ENCODE data around the gene ENPP3. TPM values are rescaled to one million over a fixed set of nuclear protein-coding genes. Genes with fewer than 3 reads are reported as not detected.

The ENPP3 gene
- total RNA-seq, 1 experiment from 2014 or later, result not detected

GRCh38 chr6:131640100-131640499 is 3.0 kb downstream of the ENPP3 start:
- peaks cover 15% of the 10 kb centered on the region for H3K27me3 Mint-ChIP-seq (ENCODE audit: low read depth)
- H3K4me3 Mint-ChIP-seq, result no peak overlapping the region
- no peaks in the 10 kb centered on the region for H3K9me3 Mint-ChIP-seq
- no peaks in the 10 kb centered on the region for H3K4me1 Mint-ChIP-seq
- ChIA-PET CTCF (interaction anchor here (4.6 kb wide), 1 partner anchor 12 kb away, joined by 57 read pairs; the partner anchor contains the start of gene MED23), POLR2A (no interaction called here)
- H3K27ac Mint-ChIP-seq, result no peak overlapping the region
- DNase-seq (ENCODE audit: low spot score) (no peak), ATAC-seq (no peak)
- no peaks in the 10 kb centered on the region for H3K36me3 Mint-ChIP-seq
- TF ChIP-seq CREM (CRISPR knock-in tag; IDR thresholded peaks at IDR 0.05) (no peak), ZNF396 (CRISPR knock-in tag; IDR thresholded peaks at IDR 0.05; ENCODE audit: borderline replicate concordance) (no peak), NFATC4 (CRISPR knock-in tag; IDR thresholded peaks at IDR 0.05) (no peak), PRRX2 (CRISPR knock-in tag; IDR thresholded peaks at IDR 0.05) (no peak), NR3C1 (CRISPR knock-in tag; conservative IDR thresholded peaks at IDR 0.05; ENCODE audit: low read depth) (no peak)

GRCh38 chr6:131640576-131640975 is 3.5 kb downstream of the ENPP3 start:
- POLR2A ChIA-PET, result no interaction called here
- H3K36me3 Mint-ChIP-seq, result no peaks in the 10 kb centered on the region

GRCh38 chr6:131641554-131641953 is 4.5 kb downstream of the ENPP3 start:
- DNase-seq (ENCODE audit: low spot score) (no peak), ATAC-seq (no peak)
- ChIA-PET CTCF (no interaction called here), POLR2A (no interaction called here)
- Mint-ChIP-seq H3K27me3 (ENCODE audit: low read depth) (peaks cover 15% of the 10 kb centered on the region), H3K27ac (no peak overlapping the region), H3K4me1 (no peaks in the 10 kb centered on the region), H3K36me3 (no peaks in the 10 kb centered on the region), H3K4me3 (no peak overlapping the region), H3K9me3 (no peaks in the 10 kb centered on the region)
- TF ChIP-seq EMX1 (CRISPR knock-in tag; IDR thresholded peaks at IDR 0.05) (no peak), CREB1 (CRISPR knock-in tag; IDR thresholded peaks at IDR 0.05) (no peak), GTF2I (CRISPR knock-in tag; conservative IDR thresholded peaks at IDR 0.05) (no peak), JUN (CRISPR knock-in tag; IDR thresholded peaks at IDR 0.05) (no peak), NR2C2 (CRISPR knock-in tag; IDR thresholded peaks at IDR 0.05) (no peak), NFE2L1 (CRISPR knock-in tag; IDR thresholded peaks at IDR 0.05) (no peak), ATF2 (CRISPR knock-in tag; IDR thresholded peaks at IDR 0.05; ENCODE audit: borderline replicate concordance, low read depth) (no peak), GABPB1 (CRISPR knock-in tag; IDR thresholded peaks at IDR 0.05) (no peak), TEAD4 (CRISPR knock-in tag; IDR thresholded peaks at IDR 0.05) (no peak), ZNF219 (CRISPR knock-in tag; IDR thresholded peaks at IDR 0.05; ENCODE audit: borderline replicate concordance) (no peak)

More at GRCh38 chr6:131640576-131640975, 3.5 kb downstream of the ENPP3 start:
- DNase-seq (ENCODE audit: low spot score) (no peak), ATAC-seq (no peak)
- Mint-ChIP-seq H3K9me3 (no peaks in the 10 kb centered on the region), H3K27ac (no peak overlapping the region), H3K4me3 (no peak overlapping the region), H3K4me1 (no peaks in the 10 kb centered on the region), H3K27me3 (ENCODE audit: low read depth) (peaks cover 15% of the 10 kb centered on the region)
- CTCF ChIA-PET, result interaction anchor here (4.6 kb wide), 1 partner anchor 12 kb away, joined by 57 read pairs; the partner anchor contains the start of gene MED23
- TF ChIP-seq ATF3 (CRISPR knock-in tag; conservative IDR thresholded peaks at IDR 0.05) (no peak), ETV6 (CRISPR knock-in tag; IDR thresholded peaks at IDR 0.05) (no peak), CTCF (IDR thresholded peaks at IDR 0.05) (no peak), MXD4 (CRISPR knock-in tag; IDR thresholded peaks at IDR 0.05; ENCODE audit: borderline replicate concordance) (no peak), CREB1 (CRISPR knock-in tag; IDR thresholded peaks at IDR 0.05) (no peak), ZNF671 (CRISPR knock-in tag; IDR thresholded peaks at IDR 0.05) (no peak)
- TF ChIP-seq, protein P1, sequence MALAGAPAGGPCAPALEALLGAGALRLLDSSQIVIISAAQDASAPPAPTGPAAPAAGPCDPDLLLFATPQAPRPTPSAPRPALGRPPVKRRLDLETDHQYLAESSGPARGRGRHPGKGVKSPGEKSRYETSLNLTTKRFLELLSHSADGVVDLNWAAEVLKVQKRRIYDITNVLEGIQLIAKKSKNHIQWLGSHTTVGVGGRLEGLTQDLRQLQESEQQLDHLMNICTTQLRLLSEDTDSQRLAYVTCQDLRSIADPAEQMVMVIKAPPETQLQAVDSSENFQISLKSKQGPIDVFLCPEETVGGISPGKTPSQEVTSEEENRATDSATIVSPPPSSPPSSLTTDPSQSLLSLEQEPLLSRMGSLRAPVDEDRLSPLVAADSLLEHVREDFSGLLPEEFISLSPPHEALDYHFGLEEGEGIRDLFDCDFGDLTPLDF (CRISPR knock-in tag; IDR thresholded peaks at IDR 0.05), result no peak
- TF ChIP-seq, protein P2, sequence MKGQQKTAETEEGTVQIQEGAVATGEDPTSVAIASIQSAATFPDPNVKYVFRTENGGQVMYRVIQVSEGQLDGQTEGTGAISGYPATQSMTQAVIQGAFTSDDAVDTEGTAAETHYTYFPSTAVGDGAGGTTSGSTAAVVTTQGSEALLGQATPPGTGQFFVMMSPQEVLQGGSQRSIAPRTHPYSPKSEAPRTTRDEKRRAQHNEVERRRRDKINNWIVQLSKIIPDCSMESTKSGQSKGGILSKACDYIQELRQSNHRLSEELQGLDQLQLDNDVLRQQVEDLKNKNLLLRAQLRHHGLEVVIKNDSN (CRISPR knock-in tag; IDR thresholded peaks at IDR 0.05), result no peak
- TF ChIP-seq, protein P3, sequence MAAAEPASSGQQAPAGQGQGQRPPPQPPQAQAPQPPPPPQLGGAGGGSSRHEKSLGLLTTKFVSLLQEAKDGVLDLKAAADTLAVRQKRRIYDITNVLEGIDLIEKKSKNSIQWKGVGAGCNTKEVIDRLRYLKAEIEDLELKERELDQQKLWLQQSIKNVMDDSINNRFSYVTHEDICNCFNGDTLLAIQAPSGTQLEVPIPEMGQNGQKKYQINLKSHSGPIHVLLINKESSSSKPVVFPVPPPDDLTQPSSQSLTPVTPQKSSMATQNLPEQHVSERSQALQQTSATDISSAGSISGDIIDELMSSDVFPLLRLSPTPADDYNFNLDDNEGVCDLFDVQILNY (CRISPR knock-in tag; IDR thresholded peaks at IDR 0.05), result no peak

All from WTC11 (cell line).